Glomerular visceral epithelial cell (primary cell): ENCODE measurements around the gene TBCD.

ENCODE experiments used
- DNase-seq: peaks from one replicate; pipeline ENCODE4 v3.0.0-alpha.2; 2016; ENCODE audit errors: extremely low spot score

TBCD gene

DNA sequence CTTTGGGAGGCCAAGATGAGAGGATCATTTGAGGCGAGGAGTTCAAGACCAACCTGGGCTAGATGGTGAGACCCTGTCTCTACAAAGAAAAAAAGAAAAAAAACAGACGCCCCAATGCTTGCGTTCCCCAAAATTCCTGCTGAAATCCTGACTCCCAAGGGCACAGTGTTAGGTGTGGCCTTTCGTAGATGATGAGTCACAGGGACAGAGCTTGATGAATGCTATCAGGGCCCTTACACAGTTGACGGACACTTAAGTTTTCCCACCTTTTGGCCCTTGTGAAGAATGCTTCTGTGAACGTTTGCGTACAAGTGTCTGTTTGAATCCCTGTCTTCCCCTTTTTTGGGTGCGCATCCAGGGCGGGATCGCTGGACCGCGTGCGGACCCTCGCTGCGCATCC, 104.5 kb downstream of the TBCD start:
- DNase-seq: no peak

DNA sequence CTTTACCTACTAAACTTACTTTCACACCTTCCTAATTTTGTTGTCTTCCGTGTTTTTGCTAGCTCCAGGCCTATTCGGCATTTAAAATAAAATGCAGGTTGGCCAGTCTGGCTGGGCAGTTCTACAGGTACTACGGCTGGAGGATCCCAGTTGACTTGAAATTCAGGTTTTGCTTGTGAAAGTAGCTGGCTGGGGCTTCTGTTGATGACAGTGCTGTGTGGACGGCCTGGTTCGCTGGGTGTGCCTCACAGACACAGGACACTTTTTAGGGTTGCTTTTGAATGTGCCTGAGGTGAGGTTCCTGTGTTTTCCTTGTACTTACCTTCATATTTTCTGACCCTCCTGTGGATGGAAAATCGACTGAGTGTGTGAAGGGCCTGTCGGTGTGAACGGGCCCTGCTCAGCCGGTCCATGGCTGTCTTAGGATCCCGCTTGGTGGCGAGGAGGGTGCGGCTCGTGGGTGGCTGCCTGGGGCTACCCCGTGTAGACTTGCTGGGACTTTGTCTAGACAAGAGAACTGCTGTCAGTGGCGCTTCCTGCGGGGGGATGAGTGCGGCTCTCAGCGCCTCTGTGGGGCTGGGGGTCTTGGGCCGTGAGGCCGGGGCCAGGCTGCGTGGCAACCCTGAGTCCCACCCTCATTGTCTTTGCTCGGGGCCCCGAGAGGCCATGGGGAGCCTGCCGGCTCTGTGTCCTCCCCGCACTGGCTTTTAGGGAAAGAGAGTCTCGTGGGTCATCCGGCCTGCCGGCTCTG, 106.7 kb downstream of the TBCD start:
- DNase-seq: no peak

DNA sequence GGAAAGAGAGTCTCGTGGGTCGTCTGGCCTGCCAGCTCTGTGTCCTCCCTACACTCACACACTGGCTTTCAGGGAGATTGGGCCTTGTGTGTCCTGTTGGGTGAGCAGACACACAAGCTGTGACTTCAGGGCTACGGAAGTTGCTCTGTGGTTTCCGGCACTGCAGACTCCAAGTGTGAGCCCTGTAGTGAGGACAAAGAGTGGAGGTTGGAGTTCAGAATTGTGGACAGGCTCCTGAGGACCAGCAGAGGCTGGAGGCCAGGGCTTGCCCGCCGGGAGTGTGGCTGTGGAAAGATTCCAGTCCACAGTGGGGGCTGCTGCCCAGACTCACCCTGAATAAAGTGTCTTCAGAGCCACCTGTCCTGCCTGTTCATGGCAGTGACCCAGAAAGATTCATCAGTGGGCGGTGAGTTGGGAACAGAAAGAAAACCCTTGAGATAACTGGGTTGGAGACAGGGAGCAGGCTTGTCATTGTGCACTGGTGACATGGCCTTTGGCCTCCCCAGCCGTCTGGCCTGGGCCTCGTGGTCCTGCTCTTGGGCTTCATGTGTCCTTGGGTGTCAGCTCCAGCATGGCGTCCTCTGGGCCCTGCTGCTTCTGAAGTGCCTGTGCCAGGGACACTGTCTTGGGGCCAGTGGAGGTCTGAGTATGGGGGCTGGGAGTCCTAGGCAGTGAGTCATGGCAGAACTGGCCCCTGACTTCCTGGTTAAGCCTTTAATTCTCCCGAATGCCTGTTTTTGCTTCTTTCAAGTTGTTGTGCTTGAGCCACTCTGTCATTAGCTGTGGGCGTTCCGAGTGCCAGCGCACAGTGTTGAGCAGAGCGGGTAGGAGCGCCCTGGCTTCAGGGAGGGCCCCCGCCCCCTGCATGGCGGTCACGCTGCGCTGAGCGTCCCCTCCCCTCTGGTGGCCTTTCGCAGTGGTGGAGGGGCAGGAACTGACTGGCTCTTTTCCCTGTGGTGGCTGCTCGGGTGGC, 107.9 kb downstream of the TBCD start:
- DNase-seq: peak; percentile 78

DNA sequence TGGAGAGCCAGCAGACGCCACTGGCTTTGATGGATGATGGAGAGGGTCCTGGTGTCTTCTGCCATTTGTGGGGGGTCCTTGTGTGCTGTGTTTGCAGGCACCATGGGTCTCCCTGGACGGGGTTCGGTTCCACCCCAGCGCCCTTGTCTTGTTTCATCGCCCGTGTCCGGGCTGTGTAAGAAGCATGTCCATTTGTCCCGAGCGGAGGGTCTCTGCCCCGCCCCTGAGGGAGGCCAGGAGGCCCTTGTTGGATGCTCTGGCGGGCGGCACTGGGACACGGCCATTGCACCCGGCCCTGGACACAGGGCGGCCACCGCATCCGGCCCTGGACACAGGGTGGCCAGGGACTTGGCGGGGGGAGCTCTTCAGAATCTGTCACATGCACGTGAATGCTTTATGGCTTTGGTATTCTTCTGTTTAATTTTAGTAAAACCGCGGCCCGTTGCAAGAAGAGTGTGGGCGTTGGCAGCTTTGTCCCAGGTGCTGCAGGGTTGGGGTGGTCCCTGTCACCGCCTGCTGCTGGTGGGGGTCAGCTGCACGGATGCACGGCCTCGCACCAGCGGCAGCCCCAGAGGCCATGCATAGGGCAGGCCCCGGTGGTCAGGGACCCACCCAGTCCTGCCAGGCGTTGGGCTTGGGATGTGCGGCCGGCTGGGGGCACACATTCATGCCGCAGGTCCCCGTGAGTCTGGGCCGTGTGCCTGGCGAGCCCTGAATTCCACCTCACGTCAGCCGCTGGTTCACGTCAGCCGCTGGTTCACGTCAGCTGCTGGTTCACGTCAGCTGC, 108.9 kb downstream of the TBCD start:
- no peak for DNase-seq

GRCh38 chr17:82861393-82861775, 109.5 kb downstream of the TBCD start:
- no peak for DNase-seq

GRCh38 chr17:82862191-82862590, 110.3 kb downstream of the TBCD start:
- no peak for DNase-seq

- no peak for DNase-seq
Observed at GRCh38 chr17:82862737-82863382, 111.0 kb downstream of the TBCD start.

- DNase-seq: no peak
Observed at GRCh38 chr17:82863383-82863940, 111.6 kb downstream of the TBCD start.

GRCh38 chr17:82863941-82864712, 112.3 kb downstream of the TBCD start:
- DNase-seq: peak; percentile 83

DNA sequence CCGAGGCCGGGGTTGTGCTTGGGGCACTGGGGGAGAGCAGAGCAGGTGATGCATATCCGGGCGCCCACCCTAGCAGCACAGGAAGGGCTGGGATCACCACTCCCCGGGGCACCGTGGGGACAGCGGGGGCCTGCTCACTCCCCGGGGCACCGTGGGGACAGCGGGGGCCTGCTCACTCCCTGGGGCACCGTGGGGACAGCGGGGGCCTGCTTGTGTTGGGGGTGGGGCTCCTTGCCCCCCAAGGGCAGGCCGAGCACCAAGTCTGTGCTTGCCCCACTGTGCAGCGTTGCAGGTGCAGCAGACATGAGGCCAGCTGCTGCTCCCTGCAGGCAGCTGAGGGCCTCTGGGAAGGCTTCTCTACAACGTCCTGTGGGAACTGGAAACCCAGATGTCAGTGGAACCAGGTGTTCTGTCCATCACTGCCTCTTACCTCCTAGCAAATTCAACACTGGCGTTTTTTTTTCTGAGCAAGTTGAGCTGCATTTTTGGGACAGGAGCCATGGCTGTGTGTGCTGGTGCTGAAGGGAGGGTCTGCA, 112.9 kb downstream of the TBCD start:
- no peak for DNase-seq

- DNase-seq: no peak
Observed at GRCh38 chr17:82865274-82865673, 113.4 kb downstream of the TBCD start.

- DNase-seq: no peak
Observed at GRCh38 chr17:82865774-82866395, 114.0 kb downstream of the TBCD start.

DNA sequence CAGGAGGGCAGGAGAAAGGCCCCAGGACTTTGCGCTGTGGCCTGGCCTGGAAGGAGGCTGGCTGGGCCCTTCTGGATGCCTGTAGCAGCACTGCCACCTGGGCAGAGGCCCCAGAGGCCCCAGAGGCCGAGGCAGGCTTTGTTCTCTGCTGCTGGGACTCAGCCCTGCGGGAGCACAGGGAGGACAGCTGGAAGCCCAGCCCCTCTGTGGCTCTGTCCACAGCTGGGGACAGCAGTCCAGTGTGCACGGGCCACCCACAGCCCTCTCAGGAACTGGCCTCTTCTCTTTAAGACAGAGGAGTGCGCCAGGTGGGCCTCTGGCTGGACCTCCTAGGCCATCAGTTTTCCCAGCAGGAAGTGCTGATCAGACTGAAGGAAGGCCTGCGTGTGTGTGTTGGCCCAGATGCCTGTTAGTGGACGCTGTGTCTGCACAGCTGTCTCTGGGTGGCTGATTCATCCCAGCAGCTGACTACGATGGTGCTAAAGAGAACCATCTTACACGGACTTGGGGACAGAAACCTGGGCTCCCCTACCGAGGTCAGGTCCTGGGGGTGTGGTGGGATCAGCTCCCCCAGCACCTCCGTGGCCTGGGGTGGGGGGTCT, 114.8 kb downstream of the TBCD start:
- peak; percentile 58 for DNase-seq

DNA sequence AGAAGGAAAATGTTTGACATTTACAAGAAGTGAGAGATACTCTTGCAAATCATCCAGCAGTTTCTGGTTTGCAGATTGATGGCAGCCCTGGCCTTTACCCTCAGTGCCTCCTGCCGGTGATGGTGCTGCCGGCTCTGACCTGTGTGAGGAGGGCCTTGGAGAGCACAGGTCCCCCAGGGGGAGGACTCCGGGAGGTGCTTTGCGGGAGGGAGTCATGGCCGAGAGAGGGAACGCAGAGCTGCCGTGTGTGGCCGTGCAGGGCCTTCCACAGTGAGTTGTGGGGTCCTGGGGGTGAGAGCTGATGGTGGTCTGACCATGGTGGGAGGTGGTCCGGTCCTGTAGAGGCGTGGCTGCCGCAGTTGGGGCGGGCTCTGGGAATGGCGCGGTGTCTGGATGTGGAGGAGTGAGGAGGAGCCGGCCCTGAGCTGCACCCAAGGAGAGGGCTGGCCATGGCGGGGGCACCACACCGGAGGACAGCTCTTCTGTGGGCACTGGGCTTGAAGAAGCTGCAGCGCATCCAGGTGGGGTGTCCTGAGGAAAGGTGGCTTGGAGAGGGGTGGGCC, 116.0 kb downstream of the TBCD start:
- DNase-seq: no peak

DNA sequence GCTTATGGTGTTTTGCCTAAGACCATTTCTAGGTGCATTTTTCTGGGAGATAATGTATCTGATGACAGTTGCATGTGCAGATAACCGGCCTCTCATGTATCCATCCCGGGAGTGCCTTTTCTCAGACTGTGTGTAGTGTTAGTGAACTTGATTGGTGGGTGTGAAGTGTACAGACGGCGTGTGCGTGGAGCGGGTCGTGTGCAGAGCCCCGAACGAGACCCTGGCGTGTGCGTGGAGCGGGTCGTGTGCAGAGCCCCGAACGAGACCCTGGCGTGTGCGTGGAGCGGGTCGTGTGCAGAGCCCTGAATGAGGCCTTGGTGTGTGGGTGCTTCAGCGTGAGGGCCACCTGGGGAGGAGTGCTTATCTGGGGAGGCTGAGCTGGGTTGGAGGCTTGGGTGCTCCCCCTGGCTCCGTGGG, 116.9 kb downstream of the TBCD start:
- DNase-seq: no peak

DNA sequence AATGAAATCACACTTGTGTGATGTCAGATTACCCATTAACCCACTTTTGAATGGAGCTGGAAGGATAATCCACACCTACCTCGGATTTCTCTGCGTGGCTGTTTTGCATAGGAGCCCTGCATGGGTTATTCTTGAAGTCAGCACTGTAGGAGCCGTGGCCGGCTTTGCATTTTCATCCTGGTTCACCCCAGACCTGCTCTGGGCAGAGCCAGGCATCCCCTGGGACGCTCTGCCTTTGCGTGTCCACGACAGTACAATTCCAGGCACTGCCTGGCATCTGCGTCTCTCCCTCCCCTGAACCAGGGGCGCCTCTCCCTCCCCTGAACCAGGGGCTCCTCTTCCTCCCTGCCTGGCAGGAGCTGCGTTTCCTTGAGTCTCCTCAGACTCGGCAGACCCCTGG, 117.7 kb downstream of the TBCD start:
- no peak for DNase-seq

GRCh38 chr17:82870091-82870491, 118.2 kb downstream of the TBCD start:
- no peak for DNase-seq

DNA sequence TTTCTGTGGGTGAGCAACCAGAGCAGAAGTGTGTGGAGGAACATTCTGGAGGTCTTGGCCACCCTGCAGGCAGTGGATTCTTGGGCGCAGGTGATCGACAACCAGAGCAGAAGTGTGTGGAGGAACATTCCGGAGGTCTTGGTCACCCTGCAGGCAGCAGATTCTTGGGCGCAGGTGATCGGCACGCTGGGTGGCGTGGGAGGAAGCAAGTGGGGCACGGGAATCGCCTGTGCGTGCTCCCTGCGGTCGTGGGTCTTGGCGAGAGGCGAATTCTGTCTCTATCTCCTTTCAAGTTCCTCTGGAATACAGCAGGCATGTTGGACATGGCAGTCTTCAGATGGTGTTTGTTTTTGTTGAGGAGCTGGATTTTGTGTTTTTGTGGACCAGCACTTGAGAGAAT, 118.7 kb downstream of the TBCD start:
- no peak for DNase-seq
